Endothelial cell (in vitro differentiated cells): Measurements from ENCODE around the gene DPP9. TPM values are rescaled to one million over a fixed set of nuclear protein-coding genes. Genes with fewer than 3 reads are reported as not detected.

Source experiments
- DNase-seq: peaks from one replicate; pipeline ENCODE4 v3.0.0; 2021; ENCODE audit warnings: low spot score
- H3K27ac Mint-ChIP-seq: one replicate; pipeline ENCODE4 v1.8.0; 2021; ENCODE audit warnings: mixed read lengths, inconsistent platforms; ENCODE audit not compliant: unreplicated experiment
- H3K27me3 Mint-ChIP-seq: one replicate; pipeline ENCODE4 v1.8.0; 2021; ENCODE audit warnings: mild to moderate bottlenecking, moderate library complexity, mixed read lengths, inconsistent platforms; ENCODE audit not compliant: unreplicated experiment
- H3K36me3 Mint-ChIP-seq: one replicate; pipeline ENCODE4 v1.8.0; 2021; ENCODE audit warnings: mild to moderate bottlenecking, low read depth, mixed read lengths, inconsistent platforms; ENCODE audit not compliant: unreplicated experiment
- H3K4me1 Mint-ChIP-seq: one replicate; pipeline ENCODE4 v1.8.0; 2021; ENCODE audit warnings: mild to moderate bottlenecking, mixed read lengths, inconsistent platforms; ENCODE audit not compliant: unreplicated experiment
- H3K4me3 Mint-ChIP-seq: one replicate; pipeline ENCODE4 v1.8.0; 2021; ENCODE audit warnings: mild to moderate bottlenecking, mixed read lengths, inconsistent platforms; ENCODE audit not compliant: unreplicated experiment
- H3K9me3 Mint-ChIP-seq: one replicate; pipeline ENCODE4 v1.8.0; 2021; ENCODE audit warnings: mixed read lengths, inconsistent platforms; ENCODE audit not compliant: unreplicated experiment
- total RNA-seq: library from RNA; stranded (reverse); fragmentation: NEBNext Ultra II Directional; extraction: Animal tissue kit (Norgen Biotek cat#: 25700); gene quantifications from one replicate; pipeline ENCODE4 v1.2.1, GENCODE V29; 2021; ENCODE audit not compliant: unreplicated experiment
- TF ChIP-seq, protein P1 (sequence below): fragments of 200-600 bp; sonication (generic); IDR thresholded peaks from one replicate; pipeline ENCODE4 v1.5.0; 2021; ENCODE audit warnings: antibody characterized with exemption; ENCODE audit not compliant: unreplicated experiment

The DPP9 gene
- total RNA-seq, 1 donor from 2014 or later: 63.3 TPM

- Mint-ChIP-seq H3K27me3 (no peaks in the 10 kb centered on the region), H3K27ac (no peak overlapping the region), H3K4me3 (no peak overlapping the region)
Observed at GRCh38 chr19:4709440-4710280, 14.0 kb downstream of the DPP9 start.

DNA sequence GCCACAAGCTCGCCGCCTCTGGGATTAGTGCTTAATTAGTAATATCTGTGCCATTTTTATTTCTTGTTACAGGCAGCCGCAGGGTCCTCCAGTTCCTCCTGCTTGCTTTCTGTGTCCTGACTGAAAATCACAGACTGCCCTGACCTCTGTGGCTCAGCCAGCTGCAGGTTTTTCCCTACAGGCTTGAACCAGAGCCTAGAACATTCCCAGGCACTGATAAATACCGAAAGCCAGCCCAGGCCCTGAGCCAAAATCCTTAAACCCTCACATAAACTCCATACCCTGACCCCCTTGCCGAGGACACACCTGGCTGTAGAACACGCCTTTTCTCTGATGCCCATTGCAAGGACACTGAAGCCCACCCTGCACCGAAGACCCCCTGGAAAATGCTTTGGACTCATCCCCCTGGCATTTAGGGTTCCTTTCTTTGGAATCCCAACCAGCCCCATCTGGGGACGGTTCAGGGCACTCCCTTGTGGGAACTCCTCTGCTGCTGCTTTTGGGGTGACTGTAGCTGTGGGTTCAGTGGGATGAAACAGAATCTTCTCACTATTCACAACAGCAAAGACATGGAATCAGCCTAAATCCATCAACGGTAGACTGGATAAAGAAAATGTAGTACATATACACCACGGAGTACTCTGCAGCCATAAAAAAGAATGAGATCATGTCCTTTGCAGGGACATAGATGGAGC, 15.5 kb downstream of the DPP9 start:
- Mint-ChIP-seq H3K27me3 (no peaks in the 10 kb centered on the region), H3K4me3 (no peak overlapping the region), H3K27ac (no peak overlapping the region), H3K9me3 (no peaks in the 10 kb centered on the region), H3K4me1 (no peaks in the 10 kb centered on the region), H3K36me3 (peaks cover 27% of the 10 kb centered on the region)
- TF ChIP-seq, protein P1, sequence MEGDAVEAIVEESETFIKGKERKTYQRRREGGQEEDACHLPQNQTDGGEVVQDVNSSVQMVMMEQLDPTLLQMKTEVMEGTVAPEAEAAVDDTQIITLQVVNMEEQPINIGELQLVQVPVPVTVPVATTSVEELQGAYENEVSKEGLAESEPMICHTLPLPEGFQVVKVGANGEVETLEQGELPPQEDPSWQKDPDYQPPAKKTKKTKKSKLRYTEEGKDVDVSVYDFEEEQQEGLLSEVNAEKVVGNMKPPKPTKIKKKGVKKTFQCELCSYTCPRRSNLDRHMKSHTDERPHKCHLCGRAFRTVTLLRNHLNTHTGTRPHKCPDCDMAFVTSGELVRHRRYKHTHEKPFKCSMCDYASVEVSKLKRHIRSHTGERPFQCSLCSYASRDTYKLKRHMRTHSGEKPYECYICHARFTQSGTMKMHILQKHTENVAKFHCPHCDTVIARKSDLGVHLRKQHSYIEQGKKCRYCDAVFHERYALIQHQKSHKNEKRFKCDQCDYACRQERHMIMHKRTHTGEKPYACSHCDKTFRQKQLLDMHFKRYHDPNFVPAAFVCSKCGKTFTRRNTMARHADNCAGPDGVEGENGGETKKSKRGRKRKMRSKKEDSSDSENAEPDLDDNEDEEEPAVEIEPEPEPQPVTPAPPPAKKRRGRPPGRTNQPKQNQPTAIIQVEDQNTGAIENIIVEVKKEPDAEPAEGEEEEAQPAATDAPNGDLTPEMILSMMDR: no peak
- DNase-seq: no peak

More at GRCh38 chr19:4709440-4710280, 14.0 kb downstream of the DPP9 start:
- Mint-ChIP-seq H3K9me3 (no peaks in the 10 kb centered on the region), H3K4me1 (no peaks in the 10 kb centered on the region), H3K36me3 (peaks cover 27% of the 10 kb centered on the region)
- TF ChIP-seq, protein P1: no peak
- DNase-seq: no peak

- DNase-seq: no peak
- Mint-ChIP-seq H3K27ac (no peak overlapping the region), H3K36me3 (peaks cover 30% of the 10 kb centered on the region), H3K9me3 (no peaks in the 10 kb centered on the region), H3K4me3 (no peak overlapping the region), H3K27me3 (peaks cover under 1% of the 10 kb centered on the region), H3K4me1 (no peaks in the 10 kb centered on the region)
- TF ChIP-seq, protein P1: no peak
Observed at GRCh38 chr19:4707322-4707721, 16.3 kb downstream of the DPP9 start.

DNA sequence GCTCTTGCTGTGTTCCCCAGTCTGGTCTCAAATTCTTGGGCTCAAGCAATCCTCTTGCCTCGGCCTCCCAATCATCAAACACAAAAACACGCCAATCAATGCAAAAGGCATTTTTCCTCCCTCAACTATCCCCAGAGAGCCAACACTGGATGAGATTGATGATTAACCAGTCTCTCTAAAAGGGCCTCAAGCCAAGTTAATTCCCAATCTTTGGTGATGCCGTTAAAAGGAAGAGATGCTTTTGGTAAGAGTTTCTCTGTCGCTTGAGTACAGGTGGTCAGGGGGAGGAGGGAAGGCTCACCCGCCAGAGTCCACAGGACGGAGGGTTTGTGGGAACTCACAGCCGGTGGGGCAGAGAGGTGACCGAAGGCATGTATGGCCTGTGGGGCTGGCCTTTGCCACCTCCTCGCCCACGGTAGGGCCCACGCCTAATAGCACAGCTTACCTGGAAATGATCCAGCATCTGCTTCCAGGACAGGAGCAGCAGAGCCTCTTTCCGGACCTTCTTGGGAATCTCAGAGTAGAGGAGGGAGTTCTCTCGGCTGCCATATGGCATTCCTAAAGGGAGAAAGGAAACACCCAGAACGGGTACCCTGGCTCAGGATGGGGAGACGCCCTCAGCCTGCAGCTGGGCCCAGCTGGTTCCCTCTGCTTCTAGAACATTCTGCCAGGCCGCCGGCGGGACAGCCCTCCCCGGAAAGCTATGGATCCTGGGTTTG, 18.1 kb downstream of the DPP9 start:
- Mint-ChIP-seq H3K36me3 (peaks cover 33% of the 10 kb centered on the region), H3K4me1 (no peaks in the 10 kb centered on the region), H3K9me3 (no peaks in the 10 kb centered on the region), H3K27ac (no peak overlapping the region), H3K4me3 (peak overlapping the region; percentile 19), H3K27me3 (peaks cover 1% of the 10 kb centered on the region)
- DNase-seq: no peak
- TF ChIP-seq, protein P1: no peak
